Hepatocyte (in vitro differentiated cells): Measurements from ENCODE around the gene MORN5.

ENCODE experiments used
- CTCF ChIP-seq: fragments of 200-600 bp; sonication (generic); IDR thresholded peaks from 2 replicates; pipeline ENCODE4 v1.5.1; 2016; ENCODE audit warnings: antibody characterized with exemption, mild to moderate bottlenecking; ENCODE audit not compliant: poor library complexity
- EZH2 ChIP-seq: fragments of 200-600 bp; sonication (generic); IDR thresholded peaks from 2 replicates; pipeline ENCODE4 v1.6.1; 2016; ENCODE audit warnings: antibody characterized with exemption, mild to moderate bottlenecking, borderline replicate concordance
- EZH2phosphoT487 ChIP-seq: fragments of 200-600 bp; sonication (generic); IDR thresholded peaks from one replicate; pipeline ENCODE4 v1.6.1; 2018; ENCODE audit warnings: antibody characterized with exemption, mild to moderate bottlenecking, low read depth, moderate library complexity; ENCODE audit not compliant: unreplicated experiment, severe bottlenecking

GRCh38 chr9:122168356-122168755, 8.6 kb downstream of the MORN5 start:
- no peak for TF ChIP-seq CTCF
- TF ChIP-seq EZH2: no peak
- no peak for TF ChIP-seq EZH2phosphoT487
